PFSK-1 (cell line): ENCODE measurements around the gene PFDN1.

Source experiments
- FOXP2 ChIP-seq: optimal IDR thresholded peaks from 2 replicates; pipeline ENCODE3; 2011; ENCODE audit warnings: borderline replicate concordance, control low read depth, inconsistent platforms; ENCODE audit not compliant: insufficient read depth; ENCODE audit errors: extremely low read length, extremely low read depth
- POLR2AphosphoS5 ChIP-seq: IDR thresholded peaks from 2 replicates; pipeline ENCODE4 v1.6.1; 2012; ENCODE audit warnings: low read depth, mild to moderate bottlenecking, control low read depth, low read length, moderate library complexity
- SIN3A ChIP-seq: IDR thresholded peaks from 2 replicates; pipeline ENCODE4 v1.6.1; 2012; ENCODE audit warnings: mild to moderate bottlenecking, low read length, moderate library complexity, borderline replicate concordance; ENCODE audit not compliant: insufficient read depth
- TAF1 ChIP-seq: IDR thresholded peaks from 2 replicates; pipeline ENCODE4 v1.6.1; 2012; ENCODE audit warnings: low read length, control low read depth, borderline replicate concordance; ENCODE audit not compliant: insufficient read depth
- TF ChIP-seq, protein P1 (sequence below), 2 experiments: IDR thresholded peaks; 2 replicates each; pipeline versions ENCODE4 v1.6.1 to v1.8.0; 2011 to 2012; ENCODE audit warnings: low read depth in 2 of 2, low read length in 2 of 2, control low read depth in 1 of 2, inconsistent platforms in 1 of 2, mild to moderate bottlenecking in 1 of 2, moderate library complexity in 1 of 2; ENCODE audit not compliant: insufficient read depth in 1 of 2

GRCh38 chr5:140310434-140310833 is 7.5 kb upstream of the PFDN1 start:
- TF ChIP-seq POLR2AphosphoS5 (no peak), SIN3A (no peak), TAF1 (no peak), FOXP2 (no peak)
- TF ChIP-seq, protein P1, sequence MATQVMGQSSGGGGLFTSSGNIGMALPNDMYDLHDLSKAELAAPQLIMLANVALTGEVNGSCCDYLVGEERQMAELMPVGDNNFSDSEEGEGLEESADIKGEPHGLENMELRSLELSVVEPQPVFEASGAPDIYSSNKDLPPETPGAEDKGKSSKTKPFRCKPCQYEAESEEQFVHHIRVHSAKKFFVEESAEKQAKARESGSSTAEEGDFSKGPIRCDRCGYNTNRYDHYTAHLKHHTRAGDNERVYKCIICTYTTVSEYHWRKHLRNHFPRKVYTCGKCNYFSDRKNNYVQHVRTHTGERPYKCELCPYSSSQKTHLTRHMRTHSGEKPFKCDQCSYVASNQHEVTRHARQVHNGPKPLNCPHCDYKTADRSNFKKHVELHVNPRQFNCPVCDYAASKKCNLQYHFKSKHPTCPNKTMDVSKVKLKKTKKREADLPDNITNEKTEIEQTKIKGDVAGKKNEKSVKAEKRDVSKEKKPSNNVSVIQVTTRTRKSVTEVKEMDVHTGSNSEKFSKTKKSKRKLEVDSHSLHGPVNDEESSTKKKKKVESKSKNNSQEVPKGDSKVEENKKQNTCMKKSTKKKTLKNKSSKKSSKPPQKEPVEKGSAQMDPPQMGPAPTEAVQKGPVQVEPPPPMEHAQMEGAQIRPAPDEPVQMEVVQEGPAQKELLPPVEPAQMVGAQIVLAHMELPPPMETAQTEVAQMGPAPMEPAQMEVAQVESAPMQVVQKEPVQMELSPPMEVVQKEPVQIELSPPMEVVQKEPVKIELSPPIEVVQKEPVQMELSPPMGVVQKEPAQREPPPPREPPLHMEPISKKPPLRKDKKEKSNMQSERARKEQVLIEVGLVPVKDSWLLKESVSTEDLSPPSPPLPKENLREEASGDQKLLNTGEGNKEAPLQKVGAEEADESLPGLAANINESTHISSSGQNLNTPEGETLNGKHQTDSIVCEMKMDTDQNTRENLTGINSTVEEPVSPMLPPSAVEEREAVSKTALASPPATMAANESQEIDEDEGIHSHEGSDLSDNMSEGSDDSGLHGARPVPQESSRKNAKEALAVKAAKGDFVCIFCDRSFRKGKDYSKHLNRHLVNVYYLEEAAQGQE (IDR thresholded peaks at IDR 0.05; ENCODE audit: insufficient read depth in 1 of 2, low read depth in 2 of 2, low read length in 2 of 2) = no peak
